Measurements from ENCODE around the gene ADAP2.
"Not testable (repeated sequence)": the region's sequence is repeated elsewhere in the genome, so short reads cannot be mapped to it uniquely, and the experiment has no call there.

Gene ADAP2

DNA sequence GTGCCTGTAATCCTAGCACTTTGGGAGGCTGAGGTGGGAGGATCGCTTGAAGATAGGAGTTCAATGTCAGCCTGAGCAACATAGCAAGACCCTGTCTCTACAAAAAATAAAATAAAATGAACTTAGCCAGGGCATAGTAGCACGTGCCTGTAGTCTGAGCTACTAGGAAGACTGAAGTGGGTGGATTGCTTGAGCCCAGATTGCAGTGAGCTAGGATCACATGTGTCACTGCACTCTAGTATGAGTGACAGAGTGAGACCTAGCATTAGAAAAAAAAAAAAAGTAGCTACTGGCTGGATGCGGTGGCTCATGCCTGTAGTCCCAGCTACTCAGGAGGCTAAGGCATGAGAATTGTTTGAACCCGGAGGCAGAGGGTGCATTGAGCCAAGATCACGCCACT lies 6.0 kb downstream of the ADAP2 start:
- Histone ChIP-seq H4K20me1 (ENCODE audit: insufficient read depth, low read length) (no peaks in the 10 kb centered on the region), H3K4me2 (ENCODE audit: low read depth, low read length) (no peak overlapping the region), H3K4me1 (ENCODE audit: low read length) (0 out of 2 replicates have a peak, but pooled peaks cover 7% of the 10 kb centered on the region), H3K79me2 (ENCODE audit: low read length) (no peaks in the 10 kb centered on the region), H3K27me3 (replicated peaks; ENCODE audit: insufficient read depth, low read length) (peaks cover 7% of the 10 kb centered on the region), H3K9me2 (replicated peaks; ENCODE audit: insufficient read depth, low read length) (no peaks in the 10 kb centered on the region), H3K9ac (ENCODE audit: low read length) (no peak overlapping the region), H3K36me3 (replicated peaks; ENCODE audit: insufficient read depth, low read length) (no peaks in the 10 kb centered on the region), H3K27ac (ENCODE audit: low read length) (no peak overlapping the region), H3K4me3 (ENCODE audit: low read length) (no peak overlapping the region), H2AFZ (ENCODE audit: low read length) (no peak overlapping the region), H3F3A (ENCODE audit: insufficient read depth, low read length) (no peaks in the 10 kb centered on the region), H3K9me3 (replicated peaks; ENCODE audit: insufficient read depth, low read length) (no peaks in the 10 kb centered on the region)
- no peak for DNase-seq
- TF ChIP-seq EZH2 (optimal IDR thresholded peaks at IDR 0.05; ENCODE audit: low read depth, low read length) (no peak), EZH2phosphoT487 (IDR thresholded peaks at IDR 0.05; ENCODE audit: low read length) (no peak)
- TF ChIP-seq, protein P1, sequence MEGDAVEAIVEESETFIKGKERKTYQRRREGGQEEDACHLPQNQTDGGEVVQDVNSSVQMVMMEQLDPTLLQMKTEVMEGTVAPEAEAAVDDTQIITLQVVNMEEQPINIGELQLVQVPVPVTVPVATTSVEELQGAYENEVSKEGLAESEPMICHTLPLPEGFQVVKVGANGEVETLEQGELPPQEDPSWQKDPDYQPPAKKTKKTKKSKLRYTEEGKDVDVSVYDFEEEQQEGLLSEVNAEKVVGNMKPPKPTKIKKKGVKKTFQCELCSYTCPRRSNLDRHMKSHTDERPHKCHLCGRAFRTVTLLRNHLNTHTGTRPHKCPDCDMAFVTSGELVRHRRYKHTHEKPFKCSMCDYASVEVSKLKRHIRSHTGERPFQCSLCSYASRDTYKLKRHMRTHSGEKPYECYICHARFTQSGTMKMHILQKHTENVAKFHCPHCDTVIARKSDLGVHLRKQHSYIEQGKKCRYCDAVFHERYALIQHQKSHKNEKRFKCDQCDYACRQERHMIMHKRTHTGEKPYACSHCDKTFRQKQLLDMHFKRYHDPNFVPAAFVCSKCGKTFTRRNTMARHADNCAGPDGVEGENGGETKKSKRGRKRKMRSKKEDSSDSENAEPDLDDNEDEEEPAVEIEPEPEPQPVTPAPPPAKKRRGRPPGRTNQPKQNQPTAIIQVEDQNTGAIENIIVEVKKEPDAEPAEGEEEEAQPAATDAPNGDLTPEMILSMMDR (IDR thresholded peaks at IDR 0.05; ENCODE audit: low read length): no peak

DNA sequence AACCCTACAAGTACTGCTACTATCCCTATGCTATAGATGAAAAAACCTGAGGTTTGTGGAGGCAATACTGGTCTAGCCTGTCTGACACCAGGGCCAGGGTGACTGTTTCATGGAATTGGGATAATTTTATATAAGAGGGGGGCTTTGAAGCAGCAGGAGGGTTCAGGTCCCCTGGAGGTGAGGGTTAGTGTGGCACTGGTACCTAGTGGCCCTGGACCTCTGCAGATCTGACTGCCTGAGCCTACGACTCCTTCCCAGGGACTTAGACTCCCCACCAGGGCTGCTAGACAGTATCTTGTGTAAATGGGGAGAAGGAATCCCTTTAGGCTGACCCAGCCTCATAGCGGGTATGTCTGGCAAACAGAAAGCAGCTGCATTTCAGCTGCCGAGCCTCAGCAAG lies 6.8 kb downstream of the ADAP2 start:
- no peak overlapping the region for H3K4me3 ChIP-seq (ENCODE audit: low read length)
- TF ChIP-seq EZH2 (optimal IDR thresholded peaks at IDR 0.05; ENCODE audit: low read depth, low read length) (no peak), EZH2phosphoT487 (IDR thresholded peaks at IDR 0.05; ENCODE audit: low read length) (no peak)
- TF ChIP-seq, protein P1 (IDR thresholded peaks at IDR 0.05; ENCODE audit: low read length): no peak
- H3K36me3 ChIP-seq (replicated peaks; ENCODE audit: insufficient read depth, low read length): no peaks in the 10 kb centered on the region
- H3F3A ChIP-seq (ENCODE audit: insufficient read depth, low read length): no peaks in the 10 kb centered on the region
- H3K9ac ChIP-seq (ENCODE audit: low read length): no peak overlapping the region
- H3K4me1 ChIP-seq (ENCODE audit: low read length): 0 out of 2 replicates have a peak, but pooled peaks cover 7% of the 10 kb centered on the region
- H3K9me2 ChIP-seq (replicated peaks; ENCODE audit: insufficient read depth, low read length): no peaks in the 10 kb centered on the region
- no peaks in the 10 kb centered on the region for H4K20me1 ChIP-seq (ENCODE audit: insufficient read depth, low read length)
- H3K4me2 ChIP-seq (ENCODE audit: low read depth, low read length): no peak overlapping the region
- no peaks in the 10 kb centered on the region for H3K79me2 ChIP-seq (ENCODE audit: low read length)
- no peaks in the 10 kb centered on the region for H3K9me3 ChIP-seq (replicated peaks; ENCODE audit: insufficient read depth, low read length)
- DNase-seq: no peak
- H2AFZ ChIP-seq (ENCODE audit: low read length): no peak overlapping the region
- H3K27ac ChIP-seq (ENCODE audit: low read length): no peak overlapping the region
- no peaks in the 10 kb centered on the region for H3K27me3 ChIP-seq (replicated peaks; ENCODE audit: insufficient read depth, low read length)

DNA sequence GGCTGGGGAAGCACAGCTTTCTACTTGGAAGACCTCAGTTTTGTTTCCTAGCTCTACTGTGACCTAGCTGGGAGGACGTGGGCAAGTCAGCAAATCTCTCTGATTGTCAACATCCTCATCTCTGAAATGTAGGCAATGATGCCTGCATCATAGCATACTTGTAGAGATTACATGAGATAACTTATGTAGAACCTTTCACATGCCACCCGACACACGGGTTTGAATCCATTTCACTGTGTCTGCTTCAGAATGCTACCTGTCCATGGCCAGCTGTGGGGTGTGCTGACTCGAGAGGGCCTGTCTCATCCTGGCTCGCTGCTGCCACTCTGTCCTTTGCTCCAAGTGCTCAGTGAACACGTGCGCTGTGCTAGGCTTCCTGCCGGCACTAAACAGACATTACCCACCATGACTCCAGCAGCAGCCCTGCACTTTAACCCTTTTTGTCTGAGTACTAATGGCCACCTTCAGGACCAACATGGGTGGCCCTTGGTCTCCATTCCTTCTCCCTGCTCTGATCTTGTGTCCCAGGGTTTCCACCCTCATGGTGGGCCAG lies 7.4 kb downstream of the ADAP2 start:
- no peak overlapping the region for H3K4me3 ChIP-seq (ENCODE audit: low read length)

DNA sequence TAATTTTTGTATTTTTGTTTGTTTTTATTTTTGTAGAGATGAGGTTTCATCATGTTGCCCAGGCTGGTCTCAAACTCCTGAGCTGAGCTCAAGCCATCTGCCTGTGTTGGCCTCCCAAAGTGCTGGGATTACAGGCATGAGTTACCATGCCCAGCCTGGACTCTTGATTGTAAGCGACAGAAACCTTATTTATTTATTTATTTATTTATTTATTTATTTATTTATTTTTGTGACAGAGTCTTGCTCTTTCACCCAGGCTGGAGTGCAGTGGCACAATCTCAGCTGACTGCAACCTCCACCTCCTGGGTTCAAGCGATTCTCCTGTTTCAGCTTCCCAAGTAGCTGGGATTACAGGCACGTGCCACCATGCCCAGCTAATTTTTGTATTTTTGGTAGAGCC lies 8.1 kb downstream of the ADAP2 start:
- not testable (repeated sequence) for H2AFZ ChIP-seq (ENCODE audit: low read length); DNase-seq; H3K4me2 ChIP-seq (ENCODE audit: low read depth, low read length); H4K20me1 ChIP-seq (ENCODE audit: insufficient read depth, low read length); H3K9ac ChIP-seq (ENCODE audit: low read length); H3F3A ChIP-seq (ENCODE audit: insufficient read depth, low read length); H3K36me3 ChIP-seq (replicated peaks; ENCODE audit: insufficient read depth, low read length); H3K4me3 ChIP-seq (ENCODE audit: low read length); H3K27ac ChIP-seq (ENCODE audit: low read length); H3K9me2 ChIP-seq (replicated peaks; ENCODE audit: insufficient read depth, low read length); H3K27me3 ChIP-seq (replicated peaks; ENCODE audit: insufficient read depth, low read length); H3K4me1 ChIP-seq (ENCODE audit: low read length); H3K9me3 ChIP-seq (replicated peaks; ENCODE audit: insufficient read depth, low read length); H3K79me2 ChIP-seq (ENCODE audit: low read length)

More for the DNA sequence above, 7.4 kb downstream of the ADAP2 start:
- Histone ChIP-seq H3K36me3 (replicated peaks; ENCODE audit: insufficient read depth, low read length) (no peaks in the 10 kb centered on the region), H3K4me2 (ENCODE audit: low read depth, low read length) (no peak overlapping the region), H3K27ac (ENCODE audit: low read length) (no peak overlapping the region), H3K27me3 (replicated peaks; ENCODE audit: insufficient read depth, low read length) (no peaks in the 10 kb centered on the region), H3K4me1 (ENCODE audit: low read length) (0 out of 2 replicates have a peak, but pooled peaks cover 7% of the 10 kb centered on the region), H2AFZ (ENCODE audit: low read length) (no peak overlapping the region), H3K9me3 (replicated peaks; ENCODE audit: insufficient read depth, low read length) (no peaks in the 10 kb centered on the region), H3K9me2 (replicated peaks; ENCODE audit: insufficient read depth, low read length) (no peaks in the 10 kb centered on the region), H3F3A (ENCODE audit: insufficient read depth, low read length) (no peaks in the 10 kb centered on the region), H3K79me2 (ENCODE audit: low read length) (no peaks in the 10 kb centered on the region), H3K9ac (ENCODE audit: low read length) (no peak overlapping the region), H4K20me1 (ENCODE audit: insufficient read depth, low read length) (no peaks in the 10 kb centered on the region)
- TF ChIP-seq, protein P1 (IDR thresholded peaks at IDR 0.05; ENCODE audit: low read length): no peak
- no peak for TF ChIP-seq EZH2 (optimal IDR thresholded peaks at IDR 0.05; ENCODE audit: low read depth, low read length)
- TF ChIP-seq EZH2phosphoT487 (IDR thresholded peaks at IDR 0.05; ENCODE audit: low read length): no peak
- DNase-seq: no peak

Measured in MM.1S (cell line).